ENCODE results near the gene ZNF618. TPM values are rescaled to one million over a fixed set of nuclear protein-coding genes. Genes with fewer than 3 reads are reported as not detected.

Gene ZNF618
- total RNA-seq, 2 donors from 2014 or later = 16.6 to 24.9 TPM

DNA sequence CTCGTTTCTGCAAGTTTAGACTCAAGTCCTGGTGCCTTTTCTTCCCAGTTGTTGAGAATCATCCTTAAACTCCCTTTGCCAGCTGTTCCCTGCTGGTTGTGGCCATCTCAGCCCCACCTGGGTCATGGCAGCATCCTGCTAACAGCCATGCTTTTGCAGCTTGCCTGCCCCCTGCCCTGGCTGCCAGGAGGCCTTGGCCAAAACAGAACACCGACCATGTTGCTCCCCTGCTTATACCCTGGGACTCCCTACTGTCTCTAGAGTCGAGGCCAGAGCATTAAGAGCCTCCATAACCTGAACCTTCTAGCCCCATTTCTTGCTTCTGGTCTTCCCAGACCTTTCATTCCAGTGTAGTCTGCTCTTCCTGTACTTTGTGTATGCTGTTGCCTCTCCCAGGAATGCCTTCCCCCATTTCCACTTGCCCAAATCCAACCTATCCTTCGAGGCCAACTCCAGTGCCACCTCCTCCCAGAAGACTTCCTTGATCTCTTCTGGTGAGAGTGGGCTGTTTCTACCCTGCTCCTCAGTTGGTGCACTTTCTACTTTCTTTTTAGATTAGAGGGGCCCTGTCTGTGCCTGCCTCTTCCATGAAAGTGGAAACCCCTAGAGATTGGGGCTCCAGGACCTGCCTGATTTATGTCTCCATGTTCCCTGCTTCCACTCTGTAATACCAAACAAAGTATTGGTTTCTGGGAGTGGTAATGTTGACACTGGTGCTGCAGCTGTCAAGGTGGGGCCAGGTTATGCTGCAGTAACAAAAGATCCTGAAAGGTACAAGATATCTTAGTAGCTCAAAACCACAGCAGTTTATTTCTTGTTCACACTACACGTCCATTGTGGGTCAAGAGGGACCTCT, 113.8 kb downstream of the ZNF618 start:
- TF ChIP-seq, protein P1, sequence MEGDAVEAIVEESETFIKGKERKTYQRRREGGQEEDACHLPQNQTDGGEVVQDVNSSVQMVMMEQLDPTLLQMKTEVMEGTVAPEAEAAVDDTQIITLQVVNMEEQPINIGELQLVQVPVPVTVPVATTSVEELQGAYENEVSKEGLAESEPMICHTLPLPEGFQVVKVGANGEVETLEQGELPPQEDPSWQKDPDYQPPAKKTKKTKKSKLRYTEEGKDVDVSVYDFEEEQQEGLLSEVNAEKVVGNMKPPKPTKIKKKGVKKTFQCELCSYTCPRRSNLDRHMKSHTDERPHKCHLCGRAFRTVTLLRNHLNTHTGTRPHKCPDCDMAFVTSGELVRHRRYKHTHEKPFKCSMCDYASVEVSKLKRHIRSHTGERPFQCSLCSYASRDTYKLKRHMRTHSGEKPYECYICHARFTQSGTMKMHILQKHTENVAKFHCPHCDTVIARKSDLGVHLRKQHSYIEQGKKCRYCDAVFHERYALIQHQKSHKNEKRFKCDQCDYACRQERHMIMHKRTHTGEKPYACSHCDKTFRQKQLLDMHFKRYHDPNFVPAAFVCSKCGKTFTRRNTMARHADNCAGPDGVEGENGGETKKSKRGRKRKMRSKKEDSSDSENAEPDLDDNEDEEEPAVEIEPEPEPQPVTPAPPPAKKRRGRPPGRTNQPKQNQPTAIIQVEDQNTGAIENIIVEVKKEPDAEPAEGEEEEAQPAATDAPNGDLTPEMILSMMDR (IDR thresholded peaks at IDR 0.05) = no peak
- no peaks in the 10 kb centered on the region for H3K9me3 ChIP-seq
- no peak for ATAC-seq (ENCODE audit: insufficient number of reproducible peaks, low FRiP score, low read depth)
- no peak for DNase-seq (ENCODE audit: low spot score)
- peak overlapping the region; percentile 59 to 65 for H3K27ac ChIP-seq
- no peaks in the 10 kb centered on the region for H3K27me3 ChIP-seq (replicated peaks; ENCODE audit: insufficient read depth)
- H3K4me3 ChIP-seq = no peak overlapping the region
- peaks cover 29 to 67% of the 10 kb centered on the region in 2 donors for H3K4me1 ChIP-seq (ENCODE audit: control insufficient read depth in 1 of 2, low read depth in 2 of 2)
- H3K36me3 ChIP-seq = no peaks in the 10 kb centered on the region

DNA sequence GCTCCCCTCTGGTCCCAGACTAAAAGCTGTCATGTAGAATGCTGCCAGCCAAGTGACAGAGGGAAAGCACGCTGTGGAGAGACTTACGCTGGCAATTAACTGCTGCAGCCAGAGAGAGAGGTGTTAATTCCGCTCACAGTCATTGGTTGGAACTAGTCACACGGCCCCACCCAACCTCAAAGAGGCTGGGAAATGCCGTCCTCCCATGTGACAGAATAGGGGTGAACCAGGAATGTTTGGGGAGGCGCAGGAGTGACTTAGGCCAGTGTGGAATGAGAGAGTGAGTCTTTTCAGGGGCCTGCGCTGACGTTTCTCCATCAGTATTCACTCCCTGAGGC, 114.4 kb downstream of the ZNF618 start:
- Histone ChIP-seq H3K4me1 (ENCODE audit: control insufficient read depth in 1 of 2, low read depth in 2 of 2) (peaks cover 29 to 67% of the 10 kb centered on the region in 2 donors), H3K4me3 (no peak overlapping the region), H3K36me3 (no peaks in the 10 kb centered on the region), H3K9me3 (no peaks in the 10 kb centered on the region), H3K27me3 (replicated peaks; ENCODE audit: insufficient read depth) (no peaks in the 10 kb centered on the region), H3K27ac (no peak overlapping the region)
- no peak for DNase-seq (ENCODE audit: low spot score)
- TF ChIP-seq, protein P1 (IDR thresholded peaks at IDR 0.05) = no peak
- no peak for ATAC-seq (ENCODE audit: insufficient number of reproducible peaks, low FRiP score, low read depth)

DNA sequence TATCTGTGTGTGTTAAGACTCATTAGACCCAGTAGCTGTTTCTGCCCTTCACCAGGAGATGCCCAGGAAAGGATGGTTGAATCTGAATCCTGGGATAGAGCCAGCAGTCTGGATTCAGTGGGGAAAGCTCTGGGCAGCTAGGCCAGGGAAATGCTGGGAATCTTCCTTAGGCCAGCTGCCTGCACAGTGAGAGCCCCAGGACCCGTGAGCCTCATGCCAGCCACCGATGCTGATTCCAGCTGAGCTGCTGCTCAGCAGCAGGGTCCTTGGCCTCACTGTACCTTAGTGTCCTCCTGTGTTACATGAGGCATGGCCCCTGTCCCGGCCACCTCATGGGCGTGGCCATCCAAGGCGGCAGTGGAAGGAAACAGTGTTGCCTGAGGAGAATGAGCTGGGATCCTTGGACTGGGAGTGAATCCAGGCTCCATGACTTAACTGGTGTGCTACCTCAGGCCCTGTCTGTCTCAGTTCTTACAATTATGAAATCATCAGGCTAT, 114.9 kb downstream of the ZNF618 start:
- no peak for ATAC-seq (ENCODE audit: insufficient number of reproducible peaks, low FRiP score, low read depth)
- H3K27me3 ChIP-seq (replicated peaks; ENCODE audit: insufficient read depth) = no peaks in the 10 kb centered on the region
- no peaks in the 10 kb centered on the region for H3K9me3 ChIP-seq
- TF ChIP-seq, protein P1 (IDR thresholded peaks at IDR 0.05) = no peak
- H3K36me3 ChIP-seq = no peaks in the 10 kb centered on the region
- no peak overlapping the region for H3K27ac ChIP-seq
- peaks cover 29 to 67% of the 10 kb centered on the region in 2 donors for H3K4me1 ChIP-seq (ENCODE audit: control insufficient read depth in 1 of 2, low read depth in 2 of 2)
- no peak for DNase-seq (ENCODE audit: low spot score)
- H3K4me3 ChIP-seq = no peak overlapping the region

DNA sequence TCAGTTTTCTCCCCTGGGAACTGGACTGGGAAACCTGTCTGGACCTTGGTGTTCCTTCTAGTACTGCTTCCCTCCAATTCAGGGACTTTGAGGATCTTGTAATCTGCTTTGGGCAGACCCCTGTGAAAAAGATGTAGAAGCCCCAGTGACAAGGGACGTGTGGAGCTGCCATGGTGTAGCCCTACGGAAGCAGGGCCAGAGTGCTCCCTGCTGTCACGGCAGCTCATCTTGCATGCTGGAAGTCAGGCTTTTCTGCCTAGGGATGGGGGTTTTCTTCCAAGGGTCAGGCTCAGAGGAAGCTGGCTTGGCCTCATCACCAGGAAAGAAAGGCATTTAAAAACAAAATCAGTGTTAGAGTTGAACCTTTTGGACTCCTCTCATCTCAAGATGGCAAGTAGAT, 115.6 kb downstream of the ZNF618 start:
- H3K27me3 ChIP-seq (replicated peaks; ENCODE audit: insufficient read depth) = no peaks in the 10 kb centered on the region
- H3K27ac ChIP-seq = no peak overlapping the region
- H3K4me1 ChIP-seq (ENCODE audit: control insufficient read depth in 1 of 2, low read depth in 2 of 2) = peaks cover 29 to 67% of the 10 kb centered on the region in 2 donors
- TF ChIP-seq, protein P1 (IDR thresholded peaks at IDR 0.05) = no peak
- ATAC-seq (ENCODE audit: insufficient number of reproducible peaks, low FRiP score, low read depth) (no peak), DNase-seq (ENCODE audit: low spot score) (no peak)
- H3K36me3 ChIP-seq = no peaks in the 10 kb centered on the region
- H3K9me3 ChIP-seq = no peaks in the 10 kb centered on the region
- no peak overlapping the region for H3K4me3 ChIP-seq

DNA sequence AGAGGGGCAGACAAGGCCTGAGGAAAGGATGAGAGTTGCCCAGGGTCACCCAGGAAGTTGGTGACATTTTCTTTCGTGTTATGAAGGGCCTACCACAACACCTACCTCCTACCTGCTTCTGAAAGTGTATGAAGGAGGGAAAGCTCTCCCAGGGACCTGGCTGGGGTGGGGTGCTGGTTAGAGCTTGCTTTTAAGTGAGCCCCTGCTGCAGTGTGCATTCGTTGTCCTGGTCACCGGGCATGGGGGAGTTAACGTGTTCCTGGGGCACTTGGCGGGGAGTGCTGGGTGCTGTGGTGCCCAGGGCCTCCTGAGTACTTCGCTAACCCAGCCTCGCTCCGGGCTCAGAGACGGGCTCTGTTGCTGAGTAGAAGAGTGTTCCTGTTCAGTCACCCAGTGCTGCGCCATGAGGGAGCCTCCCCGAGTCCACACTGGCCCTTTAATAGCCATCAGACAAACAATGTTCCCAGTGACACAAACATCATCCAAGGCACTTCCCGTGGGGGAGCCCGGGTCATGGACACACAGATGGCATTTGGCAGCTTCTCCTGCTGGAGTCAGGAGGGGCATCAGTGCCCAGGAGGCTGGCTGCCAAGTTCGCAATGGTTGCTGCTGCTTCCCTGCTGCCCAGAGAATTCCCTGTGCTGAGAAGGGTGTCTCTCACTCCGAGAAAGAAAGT, 116.3 kb downstream of the ZNF618 start:
- no peak overlapping the region for H3K27ac ChIP-seq
- H3K9me3 ChIP-seq = no peaks in the 10 kb centered on the region
- no peaks in the 10 kb centered on the region for H3K36me3 ChIP-seq
- ATAC-seq (ENCODE audit: insufficient number of reproducible peaks, low FRiP score, low read depth) (no peak), DNase-seq (ENCODE audit: low spot score) (no peak)
- peak overlapping the region; percentile 31 for H3K4me3 ChIP-seq
- TF ChIP-seq, protein P1 (IDR thresholded peaks at IDR 0.05) = no peak
- H3K27me3 ChIP-seq (replicated peaks; ENCODE audit: insufficient read depth) = no peaks in the 10 kb centered on the region
- peaks cover 29 to 67% of the 10 kb centered on the region in 2 donors for H3K4me1 ChIP-seq (ENCODE audit: control insufficient read depth in 1 of 2, low read depth in 2 of 2)

Measured in thoracic aorta (tissue), 2 donors.